Psoas muscle (tissue), 8 donors: ENCODE measurements around the gene MICALL2. TPM values are rescaled to one million over a fixed set of nuclear protein-coding genes. Genes with fewer than 3 reads are reported as not detected.

ENCODE experiments used
- ATAC-seq, 4 donors: fragments of 200-7000 bp; cut with Tn5 transposase; one replicate each; pipeline ENCODE4 v1.9.1; 2020; ENCODE audit warnings: moderate library complexity in 3 of 4, mild to moderate bottlenecking in 2 of 4
- DNase-seq, 2 donors: peaks; one replicate each; pipeline ENCODE4 v3.0.0-alpha.2; 2020
- H3K27ac ChIP-seq: fragments of 200-600 bp; one replicate; pipeline ENCODE4 v1.8.0; 2022
- H3K27me3 ChIP-seq, 3 donors: fragments of 200-600 bp in 1 of 3; one replicate each; pipeline versions ENCODE4 v1.6.1 to v1.8.0; 2013 to 2022; ENCODE audit warnings: low read length in 2 of 3, mild to moderate bottlenecking in 2 of 3, moderate library complexity in 1 of 3; ENCODE audit not compliant: insufficient read depth in 3 of 3
- H3K36me3 ChIP-seq, 2 donors: fragments of 200-600 bp in 1 of 2; one replicate each; pipeline versions ENCODE4 v1.6.1 to v1.8.0; 2013 to 2022; ENCODE audit warnings: low read depth in 1 of 2, mild to moderate bottlenecking in 1 of 2, moderate library complexity in 1 of 2; ENCODE audit not compliant: insufficient read depth in 1 of 2
- H3K4me1 ChIP-seq: fragments of 200-600 bp; one replicate; pipeline ENCODE4 v1.8.0; 2022
- H3K4me3 ChIP-seq: fragments of 200-600 bp; one replicate; pipeline ENCODE4 v1.8.0; 2022; ENCODE audit warnings: mild to moderate bottlenecking
- H3K9me3 ChIP-seq: fragments of 200-600 bp; one replicate; pipeline ENCODE4 v1.8.0; 2022
- CTCF ChIP-seq: fragments of 200-600 bp; IDR thresholded peaks from one replicate; pipeline ENCODE4 v1.8.0; 2022; ENCODE audit warnings: antibody characterized with exemption
- WGBS, 3 donors: extraction: QIAGEN DNeasy Blood & Tissue Kit; methylation state at CpG; one replicate each; pipeline versions ENCODE4 v1.1.6 to v1.1.7; 2013; 5-methylcytosine and 5-hydroxymethylcytosine counted together
- intact Hi-C, 2 donors: fragments of 100-400 bp; cut with DNase I; formaldehyde crosslinking; loops; one replicate each; pipeline versions ENCODE4 v1.11.0 to v1.14.2; 2022
- polyA plus RNA-seq, 3 donors: library from polyadenylated mRNA; stranded (reverse); fragments of 200-250 nt; gene quantifications; one replicate each; pipeline ENCODE4 v1.2.3, GENCODE V29; 2013
- total RNA-seq, 4 donors: library from RNA; stranded (reverse); fragmentation: NEBNext Ultra II Directional in 2 of 4; extraction: Animal tissue kit (Norgen Biotek cat#: 25700) in 2 of 4; gene quantifications; one replicate each; pipeline versions ENCODE4 v1.2.1 to v1.2.4, GENCODE V29; 2021 to 2023
- donor health status: healthy with polysubstance abuse.
- donor health status: DM: no; HTN: no; CAD: no; lungs with moderate emphysema.
- donor health status: Bipolar disorder and iron deficiency.
- donor health status: healthy.
- donor health status: DM: yes; HTN: yes; CAD: no.
- donor health status: DM: no; HTN: no; CAD: no.
- donor health status: DM: no; HTN: no; CAD: no.
- donor health status: DM: yes; HTN: yes; CAD: no.

MICALL2 gene
- total and polyA plus RNA-seq, 7 donors = 4.6 to 12.0 (median 5.8) TPM

- peak; percentile 93 to 97 for DNase-seq
- WGBS, 3 donors = 1% methylated on average over 100 to 118 of the region's 118 CpGs
- H3K27ac ChIP-seq = peak within 1 kb of the TSS; percentile 83
- peak; percentile 87 for TF ChIP-seq CTCF
- H3K9me3 ChIP-seq = no peaks in the 10 kb centered on the region
- H3K36me3 ChIP-seq = peaks cover 3 to 41% of the 10 kb centered on the region in 2 donors
- peak within 1 kb of the TSS; percentile 85 for H3K4me3 ChIP-seq
- H3K4me1 ChIP-seq = peaks cover 21% of the 10 kb centered on the region
- intact Hi-C loops = loop anchor here in 1 of 2 donors (2.0 to 5.0 kb wide), 2 partner anchors 42 to 53 kb away; partner anchors contain the start of gene TMEM184A
- H3K27me3 ChIP-seq = no peaks in the 10 kb centered on the region
- ATAC-seq = peak; percentile 93 to 96 (median 94)
Observed at GRCh38 chr7:1503816-1504775, 44.8 kb upstream of the MICALL2 start, which contains the start of gene INTS1. TSS of gene INTS1 (minus strand) at chr7:1504389. CDS start at chr7:1503960, 429 bp downstream.

GRCh38 chr7:1503390-1503789 is 44.1 kb upstream of the MICALL2 start:
- no peak for DNase-seq

GRCh38 chr7:1502845-1503244 is 43.6 kb upstream of the MICALL2 start:
- 80 to 86% (median 86%) methylated on average over 20 of the region's 20 CpGs for WGBS, 3 donors
- peaks cover 21% of the 10 kb centered on the region for H3K4me1 ChIP-seq
- H3K27ac ChIP-seq = no peak overlapping the region
- H3K9me3 ChIP-seq = no peaks in the 10 kb centered on the region
- intact Hi-C loops = loop anchor here in 1 of 2 donors (5.0 kb wide), 1 partner anchor 41 kb away; no protein-coding TSS in a partner anchor
- no peak for ATAC-seq
- no peak for DNase-seq
- H3K36me3 ChIP-seq = peaks cover 3 to 52% of the 10 kb centered on the region in 2 donors
- H3K4me3 ChIP-seq = peak overlapping the region; percentile 85
- TF ChIP-seq CTCF = no peak
- no peaks in the 10 kb centered on the region for H3K27me3 ChIP-seq

More at GRCh38 chr7:1503390-1503789, 44.1 kb upstream of the MICALL2 start:
- intact Hi-C loops = loop anchor here in 1 of 2 donors (5.0 kb wide), 1 partner anchor 41 kb away; no protein-coding TSS in a partner anchor
- Histone ChIP-seq H3K4me1 (peaks cover 21% of the 10 kb centered on the region), H3K4me3 (peak overlapping the region; percentile 85), H3K36me3 (peaks cover 3 to 46% of the 10 kb centered on the region in 2 donors), H3K9me3 (no peaks in the 10 kb centered on the region), H3K27me3 (no peaks in the 10 kb centered on the region), H3K27ac (no peak overlapping the region)
- TF ChIP-seq CTCF = no peak
- WGBS, 3 donors = 23 to 27% (median 24%) methylated on average over 24 of the region's 24 CpGs
- no peak for ATAC-seq

GRCh38 chr7:1501487-1502270 is 42.4 kb upstream of the MICALL2 start:
- intact Hi-C loops = loop anchor here in 1 of 2 donors (5.0 kb wide), 1 partner anchor 39 kb away; no protein-coding TSS in a partner anchor
- Histone ChIP-seq H3K27me3 (no peaks in the 10 kb centered on the region), H3K27ac (no peak overlapping the region), H3K4me3 (no peak overlapping the region), H3K36me3 (peaks cover 3 to 63% of the 10 kb centered on the region in 2 donors), H3K9me3 (no peaks in the 10 kb centered on the region), H3K4me1 (peaks cover 16% of the 10 kb centered on the region)
- no peak for ATAC-seq
- TF ChIP-seq CTCF = no peak
- DNase-seq = no peak
- WGBS, 3 donors = 77 to 92% (median 82%) methylated on average over 21 of the region's 21 CpGs
